H9 (cell line): ENCODE data around the gene EIF2D. TPM values are rescaled to one million over a fixed set of nuclear protein-coding genes. Genes with fewer than 3 reads are reported as not detected.

Source experiments
- DNase-seq: peaks from one replicate; pipeline ENCODE4 v3.0.0-alpha.2; 2017
- H2AFZ ChIP-seq: one replicate; pipeline ENCODE4 v1.6.1; 2013; ENCODE audit warnings: mild to moderate bottlenecking, low read length, control low read depth, moderate library complexity
- H2AK5ac ChIP-seq: 2 replicates; pipeline ENCODE4 v1.6.1; 2013; ENCODE audit warnings: low read length, control low read depth, mixed read lengths; ENCODE audit not compliant: insufficient read length
- H2BK120ac ChIP-seq: one replicate; pipeline ENCODE4 v1.6.1; 2013; ENCODE audit warnings: low read depth, mild to moderate bottlenecking, low read length, control low read depth, inconsistent platforms; ENCODE audit not compliant: poor library complexity, severe bottlenecking
- H2BK12ac ChIP-seq: 2 replicates; pipeline ENCODE4 v1.6.1; 2013; ENCODE audit warnings: low read length, control low read depth, mixed read lengths, low read depth; ENCODE audit not compliant: insufficient read length
- H2BK15ac ChIP-seq: 2 replicates; pipeline ENCODE4 v1.6.1; 2013; ENCODE audit warnings: low read depth, low read length, control low read depth
- H2BK20ac ChIP-seq: one replicate; pipeline ENCODE4 v1.6.1; 2013; ENCODE audit warnings: low read depth, mild to moderate bottlenecking, low read length, control low read depth, inconsistent platforms; ENCODE audit not compliant: poor library complexity, severe bottlenecking
- H2BK5ac ChIP-seq: 2 replicates; pipeline ENCODE4 v1.6.1; 2013; ENCODE audit warnings: low read length, control low read depth, mixed read lengths; ENCODE audit not compliant: insufficient read length
- H3K14ac ChIP-seq: 2 replicates; pipeline ENCODE4 v1.6.1; 2013; ENCODE audit warnings: low read length, control low read depth; ENCODE audit not compliant: insufficient read depth
- H3K18ac ChIP-seq: 2 replicates; pipeline ENCODE4 v1.6.1; 2013; ENCODE audit warnings: low read depth, mild to moderate bottlenecking, mixed read lengths, low read length, control low read depth; ENCODE audit not compliant: insufficient read length
- H3K23ac ChIP-seq: 2 replicates; pipeline ENCODE4 v1.6.1; 2013; ENCODE audit warnings: low read length, control low read depth, mixed read lengths, low read depth; ENCODE audit not compliant: insufficient read length
- H3K23me2 ChIP-seq: 2 replicates; pipeline ENCODE4 v1.6.1; 2013; ENCODE audit warnings: low read depth, mild to moderate bottlenecking, mixed read lengths, low read length, control low read depth; ENCODE audit not compliant: insufficient read length, poor library complexity, severe bottlenecking
- H3K27ac ChIP-seq: 2 replicates; pipeline ENCODE4 v1.5.1; 2013; ENCODE audit warnings: low read length, control low read depth, mixed read lengths, low read depth; ENCODE audit not compliant: insufficient read length
- H3K27me3 ChIP-seq: 2 replicates; pipeline ENCODE4 v1.6.1; 2013; ENCODE audit warnings: low read length, control low read depth, inconsistent platforms; ENCODE audit not compliant: insufficient read depth
- H3K4ac ChIP-seq: 2 replicates; pipeline ENCODE4 v1.6.1; 2013; ENCODE audit warnings: low read depth, mild to moderate bottlenecking, control low read depth, inconsistent platforms, low read length, moderate library complexity
- H3K4me1 ChIP-seq: 2 replicates; pipeline ENCODE4 v1.6.1; 2013; ENCODE audit warnings: low read length, control low read depth, inconsistent platforms; ENCODE audit not compliant: insufficient read depth
- H3K4me2 ChIP-seq: 2 replicates; pipeline ENCODE4 v1.6.1; 2013; ENCODE audit warnings: low read length, control low read depth, mixed read lengths; ENCODE audit not compliant: insufficient read length, insufficient read depth
- H3K56ac ChIP-seq: 2 replicates; pipeline ENCODE4 v1.6.1; 2013; ENCODE audit warnings: low read depth, mild to moderate bottlenecking, mixed read lengths, low read length, control low read depth; ENCODE audit not compliant: insufficient read length
- H3K79me1 ChIP-seq: 2 replicates; pipeline ENCODE4 v1.6.1; 2013; ENCODE audit warnings: low read depth, mild to moderate bottlenecking, moderate library complexity, low read length, control low read depth, inconsistent platforms; ENCODE audit not compliant: insufficient read depth, poor library complexity, severe bottlenecking
- H3K79me2 ChIP-seq: 2 replicates; pipeline ENCODE4 v1.6.1; 2013; ENCODE audit warnings: low read length, control low read depth, inconsistent platforms; ENCODE audit not compliant: insufficient read depth
- H3K9ac ChIP-seq: 2 replicates; pipeline ENCODE4 v1.6.1; 2013; ENCODE audit warnings: low read length, control low read depth, mixed read lengths; ENCODE audit not compliant: insufficient read length; ENCODE audit errors: extremely low read depth
- H3K9me3 ChIP-seq: one replicate; pipeline ENCODE4 v1.6.1; 2013; ENCODE audit warnings: low read depth, low read length, inconsistent platforms; ENCODE audit not compliant: control insufficient read depth
- H3T11ph ChIP-seq: one replicate; pipeline ENCODE4 v1.6.1; 2013; ENCODE audit warnings: mild to moderate bottlenecking, low read length, control low read depth, inconsistent platforms
- H4K20me1 ChIP-seq: one replicate; pipeline ENCODE4 v1.6.1; 2013; ENCODE audit not compliant: control insufficient read depth, insufficient read length, insufficient read depth
- H4K5ac ChIP-seq: 2 replicates; pipeline ENCODE4 v1.6.1; 2013; ENCODE audit warnings: low read depth, mild to moderate bottlenecking, mixed read lengths, low read length, control low read depth; ENCODE audit not compliant: insufficient read length
- H4K8ac ChIP-seq: replicated peaks from 2 replicates; pipeline ENCODE4 v1.6.1; 2013; ENCODE audit warnings: low read length, control low read depth, mixed read lengths, low read depth; ENCODE audit not compliant: insufficient read length
- H4K91ac ChIP-seq: 2 replicates; pipeline ENCODE4 v1.6.1; 2013; ENCODE audit warnings: low read depth, mild to moderate bottlenecking, moderate library complexity, mixed read lengths, low read length, control low read depth; ENCODE audit not compliant: insufficient read length
- H3K27ac Mint-ChIP-seq, 3 experiments: 2 replicates in 2 of 3; 3 replicates in 1 of 3; pipeline ENCODE4 v1.8.0; 2020 to 2021; ENCODE audit warnings: mixed read lengths in 3 of 3, mild to moderate bottlenecking in 1 of 3, moderate library complexity in 1 of 3
- H3K27me3 Mint-ChIP-seq: 2 replicates; pipeline ENCODE4 v1.8.0; 2021; ENCODE audit warnings: low read depth, mild to moderate bottlenecking, moderate library complexity, mixed read lengths
- H3K36me3 Mint-ChIP-seq, 3 experiments: 2 replicates in 2 of 3; 3 replicates in 1 of 3; pipeline ENCODE4 v1.8.0; 2020 to 2021; ENCODE audit warnings: low read depth in 3 of 3, mixed read lengths in 3 of 3; ENCODE audit not compliant: insufficient read depth in 1 of 3
- H3K4me1 Mint-ChIP-seq, 2 experiments: 2 replicates each; pipeline ENCODE4 v1.8.0; 2020; ENCODE audit warnings: mixed read lengths in 2 of 2
- H3K4me3 Mint-ChIP-seq, 2 experiments: 2 replicates in 1 of 2; 3 replicates in 1 of 2; pipeline ENCODE4 v1.8.0; 2020 to 2021; ENCODE audit warnings: mild to moderate bottlenecking in 2 of 2, mixed read lengths in 2 of 2, moderate library complexity in 1 of 2
- H3K9me3 Mint-ChIP-seq, 2 experiments: 2 replicates in 1 of 2; 3 replicates in 1 of 2; pipeline ENCODE4 v1.8.0; 2020; ENCODE audit warnings: mild to moderate bottlenecking in 2 of 2, mixed read lengths in 2 of 2, moderate library complexity in 1 of 2
- WGBS: extraction: QIAGEN DNeasy Blood & Tissue Kit; methylation state at CpG from one replicate; pipeline ENCODE4 v1.1.7; 2013; ENCODE audit warnings: missing lambda C conversion rate, low lambda C conversion rate, mixed read lengths; ENCODE audit not compliant: insufficient read length; ENCODE audit errors: extremely low coverage; 5-methylcytosine and 5-hydroxymethylcytosine counted together
- total RNA-seq: library from RNA; stranded (reverse); gene quantifications from 2 replicates; pipeline ENCODE4 v1.2.1, GENCODE V29; 2021
- TF ChIP-seq, protein P1 (sequence below): fragments of 200-600 bp; sonication (generic); conservative IDR thresholded peaks from 3 replicates; pipeline ENCODE4 v1.8.0; 2021; ENCODE audit warnings: antibody characterized with exemption, mild to moderate bottlenecking

Gene EIF2D
- total RNA-seq, 1 experiment from 2014 or later, result 35.8 TPM

DNA sequence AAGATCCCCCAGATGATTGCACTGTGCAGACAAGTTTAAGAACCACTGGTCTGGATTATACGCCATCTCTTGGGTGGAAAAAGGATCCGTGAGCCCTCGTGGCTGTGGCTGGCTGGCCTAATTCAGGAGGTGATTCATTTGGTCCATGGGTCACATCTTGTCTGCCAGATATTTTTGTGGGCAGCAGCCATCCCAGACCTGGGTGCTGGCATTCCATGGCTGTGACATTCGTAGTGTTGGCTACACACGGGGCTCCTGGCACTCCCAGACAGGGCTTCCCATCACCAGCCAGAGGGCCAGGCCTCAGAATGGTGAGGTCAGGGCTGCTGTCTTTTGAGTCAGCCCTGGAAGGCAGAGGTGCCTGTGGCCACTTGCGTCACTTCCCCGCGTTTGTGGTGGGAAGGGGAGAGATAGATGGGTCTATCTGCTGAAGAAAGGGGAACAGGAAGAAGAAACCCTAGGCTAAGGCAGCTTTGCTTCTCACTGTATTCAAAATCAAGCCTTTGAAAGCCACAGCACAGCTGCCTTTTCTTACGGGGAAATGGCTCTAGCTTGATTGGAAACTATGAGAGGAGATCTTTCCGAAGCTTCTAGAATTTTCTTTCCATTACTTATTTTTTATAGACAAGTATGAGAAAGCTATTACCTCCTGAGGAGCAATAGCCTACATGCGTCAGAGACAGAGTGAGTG, 32.4 kb downstream of the EIF2D start:
- no peak for DNase-seq
- Mint-ChIP-seq H3K4me1 (peaks cover 3 to 20% of the 10 kb centered on the region in 2 experiments), H3K27me3 (peaks cover 3% of the 10 kb centered on the region), H3K27ac (no peak overlapping the region), H3K9me3 (no peaks in the 10 kb centered on the region), H3K4me3 (no peak overlapping the region; a peak in 1 of 5 replicates), H3K36me3 (no peaks in the 10 kb centered on the region)
- Histone ChIP-seq H3K27ac (no peak overlapping the region), H3K79me2 (no peaks in the 10 kb centered on the region), H4K91ac (no peak overlapping the region), H2BK15ac (no peak overlapping the region), H2BK120ac (no peak overlapping the region), H3T11ph (no peak overlapping the region), H3K18ac (no peak overlapping the region), H4K5ac (no peak overlapping the region), H4K8ac (no peak overlapping the region), H2BK20ac (no peak overlapping the region), H3K23ac (no peak overlapping the region), H3K4ac (no peak overlapping the region), H3K4me1 (no peaks in the 10 kb centered on the region), H2BK5ac (no peak overlapping the region), H3K9me3 (no peaks in the 10 kb centered on the region), H3K9ac (no peak overlapping the region), H3K79me1 (no peaks in the 10 kb centered on the region), H3K23me2 (no peaks in the 10 kb centered on the region), H2AK5ac (no peak overlapping the region), H3K14ac (no peak overlapping the region), H3K4me2 (no peak overlapping the region), H3K27me3 (no peaks in the 10 kb centered on the region), H4K20me1 (no peaks in the 10 kb centered on the region), H2AFZ (no peak overlapping the region), H3K56ac (no peak overlapping the region), H2BK12ac (no peak overlapping the region)
- TF ChIP-seq, protein P1, sequence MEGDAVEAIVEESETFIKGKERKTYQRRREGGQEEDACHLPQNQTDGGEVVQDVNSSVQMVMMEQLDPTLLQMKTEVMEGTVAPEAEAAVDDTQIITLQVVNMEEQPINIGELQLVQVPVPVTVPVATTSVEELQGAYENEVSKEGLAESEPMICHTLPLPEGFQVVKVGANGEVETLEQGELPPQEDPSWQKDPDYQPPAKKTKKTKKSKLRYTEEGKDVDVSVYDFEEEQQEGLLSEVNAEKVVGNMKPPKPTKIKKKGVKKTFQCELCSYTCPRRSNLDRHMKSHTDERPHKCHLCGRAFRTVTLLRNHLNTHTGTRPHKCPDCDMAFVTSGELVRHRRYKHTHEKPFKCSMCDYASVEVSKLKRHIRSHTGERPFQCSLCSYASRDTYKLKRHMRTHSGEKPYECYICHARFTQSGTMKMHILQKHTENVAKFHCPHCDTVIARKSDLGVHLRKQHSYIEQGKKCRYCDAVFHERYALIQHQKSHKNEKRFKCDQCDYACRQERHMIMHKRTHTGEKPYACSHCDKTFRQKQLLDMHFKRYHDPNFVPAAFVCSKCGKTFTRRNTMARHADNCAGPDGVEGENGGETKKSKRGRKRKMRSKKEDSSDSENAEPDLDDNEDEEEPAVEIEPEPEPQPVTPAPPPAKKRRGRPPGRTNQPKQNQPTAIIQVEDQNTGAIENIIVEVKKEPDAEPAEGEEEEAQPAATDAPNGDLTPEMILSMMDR, result no peak
- no CpG with 5 or more reads among the region's 11 CpGs for WGBS
